Activated CD8-positive, alpha-beta T cell treated with anti-CD3 and anti-CD28 coated beads for 36 hours (primary cell): ENCODE measurements around the gene PCYT1A. TPM values are rescaled to one million over a fixed set of nuclear protein-coding genes. Genes with fewer than 3 reads are reported as not detected.

Experiments used
- ATAC-seq: fragments of 200-7000 bp; cut with Tn5 transposase; one replicate; pipeline ENCODE4 v1.10.0; 2021; ENCODE audit warnings: mild to moderate bottlenecking, moderate library complexity
- CTCF ChIA-PET: fragments of 350-600 bp; sonication (Branson Sonifier 250); formaldehyde crosslinking; loops from one replicate; lab custom pipeline; 2021; ENCODE audit warnings: antibody characterized with exemption; lab: Charles Lee
- POLR2A ChIA-PET: fragments of 350-600 bp; sonication (Branson Sonifier 250); formaldehyde crosslinking; loops from one replicate; lab custom pipeline; 2021; ENCODE audit warnings: antibody characterized with exemption; lab: Charles Lee
- DNase-seq: peaks from one replicate; pipeline ENCODE4 v3.0.0-alpha.2; 2020
- H3K27ac Mint-ChIP-seq: one replicate; pipeline ENCODE4 v1.8.0; 2021; ENCODE audit warnings: mild to moderate bottlenecking, mixed read lengths
- H3K27me3 Mint-ChIP-seq: one replicate; pipeline ENCODE4 v1.8.0; 2021; ENCODE audit warnings: mixed read lengths
- H3K36me3 Mint-ChIP-seq: one replicate; pipeline ENCODE4 v1.8.0; 2021; ENCODE audit warnings: low read depth, mixed read lengths
- H3K4me1 Mint-ChIP-seq: one replicate; pipeline ENCODE4 v1.8.0; 2021; ENCODE audit warnings: low read depth, mixed read lengths
- H3K4me3 Mint-ChIP-seq: one replicate; pipeline ENCODE4 v1.8.0; 2021; ENCODE audit warnings: mild to moderate bottlenecking, moderate library complexity, mixed read lengths
- H3K9me3 Mint-ChIP-seq: one replicate; pipeline ENCODE4 v1.8.0; 2021; ENCODE audit warnings: mixed read lengths
- CTCF ChIP-seq: fragments of 200-600 bp; IDR thresholded peaks from one replicate; pipeline ENCODE4 v1.8.0; 2022; ENCODE audit warnings: antibody characterized with exemption, mild to moderate bottlenecking
- intact Hi-C: fragments of 100-400 bp; cut with micrococcal nuclease; formaldehyde crosslinking; loops from one replicate; pipeline ENCODE4 v1.10.0; 2022
- total RNA-seq, 2 experiments: library from RNA; stranded (reverse); gene quantifications; one replicate each; pipeline ENCODE4 v1.2.3, GENCODE V29; 2021

The PCYT1A gene
- total RNA-seq, 2 experiments from 2014 or later = 31.0 to 33.7 TPM

DNA sequence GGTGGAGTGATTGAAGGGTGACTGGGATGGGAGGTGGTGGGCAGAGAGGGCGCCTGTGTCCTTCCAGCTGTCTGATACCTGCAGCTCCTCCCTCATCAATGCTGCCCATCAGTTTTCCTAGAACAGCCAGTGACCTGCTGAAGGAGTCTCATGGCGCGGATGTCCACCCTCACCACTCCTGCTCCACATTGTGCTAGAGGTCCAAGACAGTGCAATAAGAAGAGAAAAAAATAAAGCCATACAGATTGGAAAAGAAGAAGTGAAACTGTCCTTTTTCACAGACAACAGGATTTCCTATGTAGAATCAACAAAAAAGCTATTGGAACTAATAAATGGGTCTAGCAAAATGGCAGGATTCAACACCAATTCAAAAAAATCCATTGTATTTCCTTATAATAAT lies 83.7 kb downstream of the PCYT1A start:
- ATAC-seq (no peak), DNase-seq (no peak)
- Mint-ChIP-seq H3K36me3 (no peaks in the 10 kb centered on the region), H3K27me3 (peaks cover 11% of the 10 kb centered on the region), H3K4me3 (no peak overlapping the region), H3K9me3 (no peaks in the 10 kb centered on the region), H3K4me1 (peaks cover 16% of the 10 kb centered on the region), H3K27ac (no peak overlapping the region)
- CTCF ChIA-PET = interaction anchor here (1.0 kb wide), 2 partner anchors 123 to 131 kb away, joined by 3 read pairs; no protein-coding TSS in a partner anchor
- intact Hi-C loops = no loop called here
- TF ChIP-seq CTCF = no peak
- POLR2A ChIA-PET = no interaction called here

DNA sequence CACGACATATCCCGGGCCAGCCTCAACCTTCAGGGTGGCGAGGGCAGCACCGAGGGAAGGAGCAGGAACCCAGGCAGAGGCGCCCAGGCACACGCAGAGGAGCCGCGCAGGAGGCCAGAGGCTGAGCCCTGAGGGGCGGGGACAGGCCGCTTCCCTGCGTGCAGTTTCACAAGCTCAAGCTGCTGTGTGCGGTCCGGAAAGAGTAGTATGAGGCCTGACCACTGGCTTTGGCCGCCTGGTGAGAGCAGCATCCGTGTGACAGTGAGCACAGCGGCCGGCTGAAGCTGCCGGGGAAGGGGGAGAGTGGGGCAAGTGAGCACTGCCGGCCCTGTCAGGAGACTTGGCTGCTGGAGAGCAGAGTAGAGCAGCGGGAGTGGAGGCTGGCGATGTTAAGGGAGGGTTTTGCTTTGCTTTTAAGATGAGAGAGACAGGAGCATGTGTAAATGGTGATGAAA lies 85.0 kb downstream of the PCYT1A start:
- Mint-ChIP-seq H3K9me3 (no peaks in the 10 kb centered on the region), H3K27me3 (peaks cover 11% of the 10 kb centered on the region), H3K36me3 (no peaks in the 10 kb centered on the region), H3K27ac (no peak overlapping the region), H3K4me3 (no peak overlapping the region), H3K4me1 (peaks cover 11% of the 10 kb centered on the region)
- no peak for DNase-seq
- no peak for ATAC-seq
- intact Hi-C loops = no loop called here
- ChIA-PET POLR2A (interaction anchor here (0.5 kb wide), 1 partner anchor 8 kb away, joined by 3 read pairs; the partner anchor contains the start of gene ZDHHC19), CTCF (interaction anchor here (1.7 kb wide), 1 partner anchor 129 kb away, joined by 6 read pairs; no protein-coding TSS in a partner anchor)
- no peak for TF ChIP-seq CTCF

DNA sequence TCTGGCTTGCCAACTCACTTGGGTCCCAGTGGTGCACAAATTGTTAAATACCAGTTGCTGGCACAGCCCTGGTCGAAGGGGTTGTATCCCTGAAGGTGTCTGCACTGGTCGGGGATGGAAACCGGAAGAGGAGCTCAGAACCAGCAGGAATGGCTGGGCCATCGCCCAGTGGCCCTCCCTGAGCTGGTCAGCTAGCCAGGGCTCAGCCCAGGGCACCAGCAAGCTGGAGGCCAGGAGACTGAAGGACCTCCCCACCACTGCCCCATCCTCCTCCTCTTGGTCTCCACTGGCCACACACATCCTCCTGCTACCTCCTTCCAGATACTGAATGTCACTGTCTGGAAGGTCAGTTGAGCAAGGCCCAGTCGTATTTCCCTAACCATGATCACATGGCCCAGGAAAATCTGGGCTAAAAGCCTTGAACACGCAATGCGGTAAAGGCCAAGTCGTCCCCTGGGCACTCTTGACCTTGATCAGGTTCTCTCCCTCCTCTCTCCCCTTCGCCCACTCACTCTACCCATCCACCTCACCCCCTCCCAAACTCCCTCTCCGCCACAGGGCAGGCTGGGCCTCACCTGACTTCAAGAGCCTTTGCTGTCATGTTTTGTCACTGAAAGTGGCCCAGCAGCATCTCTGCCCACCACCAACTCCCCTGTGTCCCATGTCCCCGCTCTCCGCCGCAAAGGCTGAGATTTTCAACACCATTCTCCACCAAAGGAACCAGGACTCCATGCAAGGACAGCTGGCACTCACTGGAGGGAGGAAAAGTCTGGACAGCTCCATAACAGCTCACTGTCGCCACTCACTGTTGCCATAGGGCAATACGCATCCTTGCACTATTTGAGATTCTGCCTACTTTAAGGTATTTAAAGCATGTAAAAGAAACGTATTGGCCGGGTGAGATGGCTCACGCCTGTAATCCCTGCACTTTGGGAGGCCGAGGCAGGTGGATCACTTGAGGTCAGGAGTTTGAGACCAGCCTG lies 88.5 kb downstream of the PCYT1A start:
- no peak for TF ChIP-seq CTCF
- Mint-ChIP-seq H3K36me3 (no peaks in the 10 kb centered on the region), H3K27me3 (no peaks in the 10 kb centered on the region), H3K4me1 (peaks cover 20% of the 10 kb centered on the region), H3K27ac (no peak overlapping the region), H3K4me3 (no peak overlapping the region), H3K9me3 (no peaks in the 10 kb centered on the region)
- no peak for DNase-seq
- ChIA-PET CTCF (interaction anchor here (17.6 kb wide), 1 partner anchor 124 kb away, joined by 296 read pairs; no protein-coding TSS in a partner anchor), POLR2A (interaction anchor here (0.8 to 1.8 kb wide), 2 partner anchors 118 to 125 kb away, joined by 3 to 4 read pairs; no protein-coding TSS in a partner anchor)
- intact Hi-C loops = loop anchor here (5.0 kb wide), 1 partner anchor 177 kb away; no protein-coding TSS in a partner anchor
- ATAC-seq = no peak

GRCh38 chr3:196198081-196198675 lies 89.3 kb downstream of the PCYT1A start:
- H3K27me3 Mint-ChIP-seq = no peaks in the 10 kb centered on the region
- H3K36me3 Mint-ChIP-seq = no peaks in the 10 kb centered on the region
- no peak overlapping the region for H3K27ac Mint-ChIP-seq
- intact Hi-C loops = loop anchor here (5.0 kb wide), 1 partner anchor 176 kb away; no protein-coding TSS in a partner anchor
- ATAC-seq (no peak), DNase-seq (no peak)
- TF ChIP-seq CTCF = no peak
- ChIA-PET CTCF (interaction anchor here (2.0 to 17.6 kb wide), 6 partner anchors 9 to 176 kb away, joined by 5 to 296 read pairs (median 8); no protein-coding TSS in a partner anchor), POLR2A (interaction anchor here (0.8 to 1.8 kb wide), 2 partner anchors 117 to 125 kb away, joined by 3 to 4 read pairs; no protein-coding TSS in a partner anchor)
- H3K9me3 Mint-ChIP-seq = no peaks in the 10 kb centered on the region
- peaks cover 25% of the 10 kb centered on the region for H3K4me1 Mint-ChIP-seq
- H3K4me3 Mint-ChIP-seq = no peak overlapping the region
